ENCODE data around the gene SMIM29.
A peak's percentile ranks its signal among the peaks of the same experiment; 100 is the strongest.
"Not testable (repeated sequence)": the region's sequence is repeated elsewhere in the genome, so short reads cannot be mapped to it uniquely, and the experiment has no call there.

SMIM29 gene

GRCh38 chr6:34247481-34248197 lies 1.2 kb downstream of the SMIM29 start:
- no peak for DNase-seq (ENCODE audit: low read depth)
- TF ChIP-seq CTCF (IDR thresholded peaks at IDR 0.05; ENCODE audit: insufficient read depth, low read depth, low read length, missing control alignments), result no peak
- peak overlapping the region; percentile 74 for H3K4me3 ChIP-seq (ENCODE audit: low read depth, low read length)

DNA sequence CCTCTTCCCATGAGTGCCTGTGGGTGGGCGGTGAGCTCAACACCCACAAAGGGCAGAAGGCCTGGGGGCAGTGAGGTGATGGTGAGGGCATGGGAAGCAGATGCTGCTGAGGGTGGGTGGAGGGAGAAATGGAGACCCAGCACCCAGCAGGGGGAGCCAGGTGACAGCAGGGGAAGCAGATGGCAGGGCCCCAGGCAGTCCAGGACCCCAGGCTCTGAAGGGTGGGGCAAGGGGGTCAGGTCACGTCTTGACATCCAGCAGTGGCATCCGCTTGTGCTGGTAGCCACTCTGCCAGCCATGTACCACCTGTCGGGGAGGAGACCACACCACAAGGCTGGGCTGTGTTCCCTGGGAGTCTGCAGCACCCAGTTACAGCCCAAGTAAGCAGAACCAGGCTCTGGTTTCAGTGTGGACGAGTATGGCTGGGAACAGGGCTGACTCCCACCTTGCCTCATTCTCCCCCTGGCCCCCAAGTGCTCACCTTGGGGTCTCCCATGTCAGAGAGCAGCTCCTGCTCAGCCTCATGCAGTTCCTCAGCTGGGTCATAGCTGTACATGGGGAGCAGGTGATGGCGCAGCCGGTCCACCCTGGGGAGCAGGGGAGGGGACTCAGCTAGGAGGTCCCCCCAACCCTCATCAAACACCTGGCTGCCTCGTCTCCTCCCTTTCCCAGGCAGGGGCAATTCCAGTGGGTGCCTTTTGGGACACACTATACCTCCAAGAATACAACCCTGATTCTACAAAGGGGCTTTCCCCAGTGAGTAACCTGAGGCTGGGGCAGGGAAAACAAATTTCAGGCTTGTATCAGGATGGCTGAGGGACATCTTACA lies 2.0 kb downstream of the SMIM29 start:
- H3K4me3 ChIP-seq (ENCODE audit: low read depth, low read length), result no peak overlapping the region
- peak; percentile 70 for DNase-seq (ENCODE audit: low read depth)
- TF ChIP-seq CTCF (IDR thresholded peaks at IDR 0.05; ENCODE audit: insufficient read depth, low read depth, low read length, missing control alignments), result peak; percentile 63

DNA sequence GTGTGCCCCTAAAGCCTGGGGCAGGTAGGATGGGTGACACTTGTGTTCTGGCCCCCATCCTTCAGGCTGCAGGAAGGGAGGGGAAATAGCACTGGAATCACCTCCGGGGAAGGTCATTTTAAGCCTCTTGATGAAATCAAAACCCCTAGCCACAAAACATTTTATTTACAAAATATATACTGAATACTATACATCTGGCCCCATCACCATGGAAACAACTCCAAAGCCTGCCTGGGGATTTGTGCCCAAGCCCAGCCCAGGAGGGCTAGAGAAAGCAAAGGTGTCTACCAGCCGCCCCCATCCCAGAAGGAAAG lies 2.6 kb downstream of the SMIM29 start:
- no peak overlapping the region for H3K4me3 ChIP-seq (ENCODE audit: low read depth, low read length)
- no peak for DNase-seq (ENCODE audit: low read depth)
- TF ChIP-seq CTCF (IDR thresholded peaks at IDR 0.05; ENCODE audit: insufficient read depth, low read depth, low read length, missing control alignments), result no peak

- DNase-seq (ENCODE audit: low read depth); H3K4me3 ChIP-seq (ENCODE audit: low read depth, low read length): not testable (repeated sequence)
These were observed 3.1 kb downstream of the SMIM29 start for GRCh38 chr6:34245761-34246140.

- DNase-seq (ENCODE audit: low read depth); H3K4me3 ChIP-seq (ENCODE audit: low read depth, low read length): not testable (repeated sequence)
These were observed 3.6 kb downstream of the SMIM29 start for GRCh38 chr6:34245032-34245760.

DNA sequence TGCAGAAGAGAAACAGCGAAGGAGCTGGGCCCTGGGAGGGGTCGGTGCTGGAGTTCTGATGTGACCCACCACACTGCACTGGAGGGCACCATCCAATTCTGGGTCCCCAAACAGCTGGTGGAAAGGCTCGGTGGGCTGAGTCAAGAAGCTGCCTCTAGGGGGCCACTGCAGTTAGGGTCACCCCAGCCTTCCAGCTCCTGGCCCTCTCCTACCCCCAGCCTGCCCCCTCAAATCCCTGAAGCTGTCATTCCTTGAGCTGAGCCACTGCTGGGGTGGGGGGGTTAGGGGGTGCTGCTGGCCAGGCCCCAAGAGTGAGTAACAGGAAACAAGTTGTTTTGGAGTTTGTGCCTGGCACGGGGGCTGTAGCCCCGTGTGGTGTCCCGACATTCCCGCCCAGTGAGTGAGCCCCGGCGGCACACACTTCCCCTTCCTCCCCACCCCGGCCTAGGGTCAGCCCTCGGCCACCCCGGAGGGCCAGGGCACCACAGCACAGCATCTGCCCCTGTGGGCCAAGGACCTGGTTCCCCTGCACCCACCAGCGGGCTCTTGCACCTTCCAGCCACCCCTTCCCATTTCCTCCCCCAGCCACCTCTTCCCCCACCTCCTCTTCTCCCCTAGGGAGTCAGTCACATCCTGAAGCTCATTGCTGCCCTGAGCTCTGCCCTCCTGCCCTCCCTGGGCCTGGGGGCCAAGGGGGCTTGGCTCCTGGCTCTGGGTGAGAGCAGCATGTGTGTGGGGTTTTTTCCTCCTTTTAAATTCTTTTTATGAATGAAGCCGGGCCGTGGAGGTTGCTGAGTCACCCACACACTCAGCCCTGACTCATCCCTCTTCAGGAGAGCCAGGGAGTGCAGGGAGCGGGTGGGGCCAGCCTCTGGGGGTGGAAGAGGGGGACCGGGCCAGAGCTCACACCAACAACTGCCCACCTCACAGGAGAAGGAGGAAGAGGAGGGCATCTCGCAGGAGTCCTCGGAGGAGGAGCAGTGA lies 4.6 kb downstream of the SMIM29 start:
- DNase-seq (ENCODE audit: low read depth), result no peak
- peak; percentile 27 for TF ChIP-seq CTCF (IDR thresholded peaks at IDR 0.05; ENCODE audit: insufficient read depth, low read depth, low read length, missing control alignments)
- no peak overlapping the region for H3K4me3 ChIP-seq (ENCODE audit: low read depth, low read length)

DNA sequence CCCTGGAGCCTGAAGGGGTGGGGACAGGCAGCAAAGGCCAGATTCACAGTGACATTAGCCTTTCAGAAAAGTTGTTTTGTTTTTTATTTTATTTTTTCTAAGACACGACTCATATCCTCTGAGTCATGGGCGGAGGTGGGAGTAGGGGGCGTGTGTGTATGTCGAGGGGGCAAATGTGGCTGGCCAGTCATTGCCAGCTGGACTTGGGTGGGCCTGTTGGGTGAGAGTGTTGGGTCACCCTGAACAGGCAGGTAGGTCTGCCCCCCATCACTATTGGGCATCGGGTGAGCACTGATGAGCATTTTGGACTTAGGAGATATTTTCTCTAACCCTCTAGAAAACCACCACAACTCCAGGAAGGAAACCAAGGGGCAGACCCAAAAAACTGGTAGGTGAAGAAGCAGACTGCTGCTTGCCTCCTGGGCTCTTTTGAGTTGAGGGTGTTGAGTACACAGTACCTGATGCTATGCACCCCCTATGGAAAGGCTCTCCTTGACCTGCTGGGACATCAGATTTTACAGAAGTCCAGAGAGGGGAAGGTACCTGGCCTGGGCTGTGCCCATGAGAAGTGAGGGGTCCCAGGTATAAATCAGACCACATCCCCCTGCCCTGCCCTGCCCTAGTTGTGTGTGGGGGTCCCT lies 5.6 kb downstream of the SMIM29 start:
- H3K4me3 ChIP-seq (ENCODE audit: low read depth, low read length), result no peak overlapping the region
- TF ChIP-seq CTCF (IDR thresholded peaks at IDR 0.05; ENCODE audit: insufficient read depth, low read depth, low read length, missing control alignments), result no peak
- DNase-seq (ENCODE audit: low read depth), result no peak

All from GM12865 (cell line).